OCI-LY7 (cell line): ENCODE results near the gene MBTD1. TPM values are rescaled to one million over a fixed set of nuclear protein-coding genes. Genes with fewer than 3 reads are reported as not detected.

Experiments
- BruUV-seq: library from RNA; stranded (reverse); fragments of 400-500 nt; replicated peaks from 2 replicates; lab custom pipeline; 2021; lab: Mats Ljungman, UMichigan
- CTCF ChIA-PET: fragments of 300-600 bp; sonication (Branson Sonifier 250); formaldehyde crosslinking; loops from one replicate; lab custom pipeline; 2022; ENCODE audit warnings: antibody characterized with exemption; ENCODE audit not compliant: unreplicated experiment; lab: Charles Lee
- POLR2A ChIA-PET: fragments of 300-600 bp; sonication (Branson Sonifier 250); formaldehyde crosslinking; loops from one replicate; lab custom pipeline; 2022; ENCODE audit warnings: antibody characterized with exemption; lab: Charles Lee
- DNase-seq: peaks from one replicate; pipeline ENCODE4 v3.0.0-alpha.2; 2015; ENCODE audit warnings: low spot score
- H2AFZ ChIP-seq: fragments of 200-600 bp; sonication (generic), shearing (Covaris generic); 2 replicates; pipeline ENCODE4 v1.6.1; 2014; ENCODE audit warnings: mild to moderate bottlenecking, antibody characterized with exemption, low read length, moderate library complexity
- H3K27ac ChIP-seq: fragments of 200-600 bp; sonication (generic); 2 replicates; pipeline ENCODE4 v1.5.1; 2014; ENCODE audit warnings: mixed run types, low read depth, mild to moderate bottlenecking, moderate library complexity, low read length, inconsistent platforms; ENCODE audit not compliant: poor library complexity, severe bottlenecking
- H3K36me3 ChIP-seq: fragments of 200-600 bp; sonication (generic); 2 replicates; pipeline ENCODE4 v1.6.1; 2014; ENCODE audit warnings: mild to moderate bottlenecking, antibody characterized with exemption, low read length, moderate library complexity, mixed read lengths; ENCODE audit not compliant: insufficient read depth
- H3K4me1 ChIP-seq: fragments of 200-600 bp; sonication (generic); 2 replicates; pipeline ENCODE4 v1.5.1; 2014; ENCODE audit warnings: mild to moderate bottlenecking, low read length; ENCODE audit not compliant: insufficient read depth, poor library complexity, severe bottlenecking
- H3K4me2 ChIP-seq: fragments of 200-600 bp; sonication (generic); 2 replicates; pipeline ENCODE4 v1.6.1; 2014; ENCODE audit warnings: mild to moderate bottlenecking, low read length
- H3K4me3 ChIP-seq: fragments of 200-600 bp; sonication (generic); 2 replicates; pipeline ENCODE4 v1.5.1; 2014; ENCODE audit warnings: mild to moderate bottlenecking, low read depth, low read length; ENCODE audit not compliant: poor library complexity, severe bottlenecking
- H3K79me2 ChIP-seq: fragments of 200-600 bp; sonication (generic); 2 replicates; pipeline ENCODE4 v1.6.1; 2016; ENCODE audit warnings: low read depth, mild to moderate bottlenecking, low read length, moderate library complexity, mixed read lengths; ENCODE audit not compliant: insufficient read depth
- H3K9me2 ChIP-seq: fragments of 200-600 bp; sonication (generic); 2 replicates; pipeline ENCODE4 v1.6.1; 2016; ENCODE audit warnings: mild to moderate bottlenecking, low read length, mixed read lengths; ENCODE audit not compliant: insufficient read depth
- H3K9me3 ChIP-seq: fragments of 200-600 bp; sonication (generic); 2 replicates; pipeline ENCODE4 v1.6.1; 2014; ENCODE audit warnings: mild to moderate bottlenecking, mixed run types, low read length, mixed read lengths
- H4K20me1 ChIP-seq: fragments of 200-600 bp; sonication (generic); 2 replicates; pipeline ENCODE4 v1.6.1; 2014; ENCODE audit warnings: mild to moderate bottlenecking, antibody characterized with exemption, low read length, moderate library complexity, mixed read lengths; ENCODE audit not compliant: insufficient read depth
- EZH2phosphoT487 ChIP-seq: fragments of 200-600 bp; sonication (generic); IDR thresholded peaks from 2 replicates; pipeline ENCODE4 v1.6.1; 2018; ENCODE audit warnings: low read depth, borderline replicate concordance, mild to moderate bottlenecking, mixed run types, antibody characterized with exemption, low read length, moderate library complexity, mixed read lengths
- intact Hi-C: fragments of 100-400 bp; cut with micrococcal nuclease; formaldehyde crosslinking; loops from one replicate; pipeline ENCODE4 v1.10.0; 2022; ENCODE audit not compliant: unreplicated experiment
- total RNA-seq, 2 experiments: library from RNA; depleted of rRNA in 1 of 2; stranded (reverse); fragments of >200 nt in 1 of 2; shearing (Covaris generic) in 1 of 2; gene quantifications; 2 replicates each; pipeline ENCODE4 v1.2.3, GENCODE V29; 2014 to 2022
- TF ChIP-seq, protein P1 (sequence below): fragments of 200-600 bp; sonication (generic); conservative IDR thresholded peaks from 2 replicates; pipeline ENCODE4 v1.5.1; 2014; ENCODE audit warnings: mild to moderate bottlenecking, antibody characterized with exemption, low read length, moderate library complexity, mixed read lengths

MBTD1 gene
- total RNA-seq, 2 experiments from 2014 or later = 17.3 to 39.1 TPM

DNA sequence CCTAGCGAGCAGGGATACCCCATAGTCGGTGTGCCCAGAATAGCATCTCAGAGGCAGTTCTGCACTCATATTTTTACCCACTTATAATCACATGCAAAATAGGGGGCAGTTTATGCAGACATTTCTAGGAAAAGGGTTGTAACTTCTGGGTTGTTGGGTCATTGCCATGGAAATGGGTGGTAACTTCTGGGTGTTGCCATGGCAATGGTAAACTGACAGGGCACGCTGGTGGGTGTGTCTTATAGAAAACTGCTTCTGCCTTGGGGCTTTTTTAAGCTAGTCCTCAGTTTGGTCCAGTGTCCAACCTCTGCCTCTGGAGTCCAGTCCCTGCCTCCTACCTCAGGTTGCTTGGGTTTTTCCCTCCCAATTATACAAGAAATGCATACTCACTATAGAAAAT is 131.8 kb downstream of the MBTD1 start:
- CTCF ChIA-PET = no interaction called here
- intact Hi-C loops = no loop called here

More for the DNA sequence above, 131.8 kb downstream of the MBTD1 start:
- H3K9me3 ChIP-seq = no peaks in the 10 kb centered on the region
- no peak overlapping the region for H3K27ac ChIP-seq
- H3K9me2 ChIP-seq = no peaks in the 10 kb centered on the region
- peaks cover 3% of the 10 kb centered on the region for H3K4me1 ChIP-seq
- POLR2A ChIA-PET = no interaction called here
- no peaks in the 10 kb centered on the region for H4K20me1 ChIP-seq
- no peak overlapping the region for H2AFZ ChIP-seq
- H3K4me3 ChIP-seq = no peak overlapping the region
- no peak for DNase-seq
- no TSS peak for BruUV-seq
- H3K79me2 ChIP-seq = no peaks in the 10 kb centered on the region
- TF ChIP-seq EZH2phosphoT487 = no peak
- TF ChIP-seq, protein P1, sequence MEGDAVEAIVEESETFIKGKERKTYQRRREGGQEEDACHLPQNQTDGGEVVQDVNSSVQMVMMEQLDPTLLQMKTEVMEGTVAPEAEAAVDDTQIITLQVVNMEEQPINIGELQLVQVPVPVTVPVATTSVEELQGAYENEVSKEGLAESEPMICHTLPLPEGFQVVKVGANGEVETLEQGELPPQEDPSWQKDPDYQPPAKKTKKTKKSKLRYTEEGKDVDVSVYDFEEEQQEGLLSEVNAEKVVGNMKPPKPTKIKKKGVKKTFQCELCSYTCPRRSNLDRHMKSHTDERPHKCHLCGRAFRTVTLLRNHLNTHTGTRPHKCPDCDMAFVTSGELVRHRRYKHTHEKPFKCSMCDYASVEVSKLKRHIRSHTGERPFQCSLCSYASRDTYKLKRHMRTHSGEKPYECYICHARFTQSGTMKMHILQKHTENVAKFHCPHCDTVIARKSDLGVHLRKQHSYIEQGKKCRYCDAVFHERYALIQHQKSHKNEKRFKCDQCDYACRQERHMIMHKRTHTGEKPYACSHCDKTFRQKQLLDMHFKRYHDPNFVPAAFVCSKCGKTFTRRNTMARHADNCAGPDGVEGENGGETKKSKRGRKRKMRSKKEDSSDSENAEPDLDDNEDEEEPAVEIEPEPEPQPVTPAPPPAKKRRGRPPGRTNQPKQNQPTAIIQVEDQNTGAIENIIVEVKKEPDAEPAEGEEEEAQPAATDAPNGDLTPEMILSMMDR = no peak
- H3K36me3 ChIP-seq = no peaks in the 10 kb centered on the region
- no peak overlapping the region for H3K4me2 ChIP-seq

Other genes starting within 250 kb of the MBTD1 start
- gene SPAG9, start 139.2 kb downstream of the MBTD1 start, total RNA-seq (2014; rRNA removed; shearing (Covaris generic)) = 61.1 and 78.9 TPM in 2 replicates
- gene SPAG9, start 139.2 kb downstream of the MBTD1 start, total RNA-seq (2022) = 75.5 and 87.9 TPM in 2 replicates
- gene NME1, start 106.5 kb downstream of the MBTD1 start, total RNA-seq (2014; rRNA removed; shearing (Covaris generic)) = 158 and 209 TPM in 2 replicates
- 153 and 221 TPM in 2 replicates for gene NME1, start 106.5 kb downstream of the MBTD1 start, total RNA-seq (2022)
- gene NME2, start 93.6 kb downstream of the MBTD1 start, total RNA-seq (2014; rRNA removed; shearing (Covaris generic)) = 369 and 397 TPM in 2 replicates
- 530 and 582 TPM in 2 replicates for gene NME2, start 93.6 kb downstream of the MBTD1 start, total RNA-seq (2022)
- gene UTP18, start 497 bp upstream of the MBTD1 start, total RNA-seq (2014; rRNA removed; shearing (Covaris generic)) = 58.1 and 62.8 TPM in 2 replicates
- 66.6 and 68.3 TPM in 2 replicates for gene UTP18, start 497 bp upstream of the MBTD1 start, total RNA-seq (2022)